ENCODE data around the gene DCC.

The DCC gene

DNA sequence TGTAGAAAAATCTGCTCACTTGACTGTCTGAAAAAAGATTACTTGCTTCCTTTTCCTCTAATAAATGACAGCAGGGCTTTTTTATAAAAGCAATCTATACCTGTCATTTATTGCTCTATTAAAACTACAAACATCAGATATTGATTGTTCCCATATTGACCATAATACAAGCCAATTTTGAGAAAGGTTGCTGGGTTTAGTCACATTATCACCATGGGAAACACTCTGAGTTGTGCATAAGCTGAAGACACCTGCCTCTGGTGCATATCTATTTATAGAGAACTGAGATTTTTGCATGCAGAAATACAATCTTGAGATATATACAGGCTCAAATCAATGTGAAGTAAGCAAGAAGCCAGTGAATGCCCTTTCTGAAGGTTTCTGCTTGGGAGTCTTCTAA, 853.9 kb downstream of the DCC start:
- Histone ChIP-seq H3K9me3 (replicated peaks; ENCODE audit: insufficient read depth, low read length) (no peaks in the 10 kb centered on the region), H2AFZ (ENCODE audit: low read length) (no peak overlapping the region), H3K9ac (ENCODE audit: low read length) (no peak overlapping the region), H4K20me1 (ENCODE audit: insufficient read depth, low read length) (no peaks in the 10 kb centered on the region), H3K4me1 (ENCODE audit: low read length) (no peaks in the 10 kb centered on the region), H3F3A (ENCODE audit: insufficient read depth, low read length) (no peaks in the 10 kb centered on the region), H3K27ac (ENCODE audit: low read length) (no peak overlapping the region), H3K36me3 (replicated peaks; ENCODE audit: insufficient read depth, low read length) (no peaks in the 10 kb centered on the region), H3K4me3 (ENCODE audit: low read length) (no peak overlapping the region), H3K9me2 (replicated peaks; ENCODE audit: insufficient read depth, low read length) (no peaks in the 10 kb centered on the region), H3K4me2 (ENCODE audit: low read depth, low read length) (no peak overlapping the region), H3K79me2 (ENCODE audit: low read length) (no peaks in the 10 kb centered on the region), H3K27me3 (replicated peaks; ENCODE audit: insufficient read depth, low read length) (no peaks in the 10 kb centered on the region)
- no peak for DNase-seq
- no peak for TF ChIP-seq EZH2phosphoT487 (IDR thresholded peaks at IDR 0.05; ENCODE audit: low read length)
- TF ChIP-seq, protein P1, sequence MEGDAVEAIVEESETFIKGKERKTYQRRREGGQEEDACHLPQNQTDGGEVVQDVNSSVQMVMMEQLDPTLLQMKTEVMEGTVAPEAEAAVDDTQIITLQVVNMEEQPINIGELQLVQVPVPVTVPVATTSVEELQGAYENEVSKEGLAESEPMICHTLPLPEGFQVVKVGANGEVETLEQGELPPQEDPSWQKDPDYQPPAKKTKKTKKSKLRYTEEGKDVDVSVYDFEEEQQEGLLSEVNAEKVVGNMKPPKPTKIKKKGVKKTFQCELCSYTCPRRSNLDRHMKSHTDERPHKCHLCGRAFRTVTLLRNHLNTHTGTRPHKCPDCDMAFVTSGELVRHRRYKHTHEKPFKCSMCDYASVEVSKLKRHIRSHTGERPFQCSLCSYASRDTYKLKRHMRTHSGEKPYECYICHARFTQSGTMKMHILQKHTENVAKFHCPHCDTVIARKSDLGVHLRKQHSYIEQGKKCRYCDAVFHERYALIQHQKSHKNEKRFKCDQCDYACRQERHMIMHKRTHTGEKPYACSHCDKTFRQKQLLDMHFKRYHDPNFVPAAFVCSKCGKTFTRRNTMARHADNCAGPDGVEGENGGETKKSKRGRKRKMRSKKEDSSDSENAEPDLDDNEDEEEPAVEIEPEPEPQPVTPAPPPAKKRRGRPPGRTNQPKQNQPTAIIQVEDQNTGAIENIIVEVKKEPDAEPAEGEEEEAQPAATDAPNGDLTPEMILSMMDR (IDR thresholded peaks at IDR 0.05; ENCODE audit: low read length) = no peak
- TF ChIP-seq EZH2 (optimal IDR thresholded peaks at IDR 0.05; ENCODE audit: low read depth, low read length) = no peak

DNA sequence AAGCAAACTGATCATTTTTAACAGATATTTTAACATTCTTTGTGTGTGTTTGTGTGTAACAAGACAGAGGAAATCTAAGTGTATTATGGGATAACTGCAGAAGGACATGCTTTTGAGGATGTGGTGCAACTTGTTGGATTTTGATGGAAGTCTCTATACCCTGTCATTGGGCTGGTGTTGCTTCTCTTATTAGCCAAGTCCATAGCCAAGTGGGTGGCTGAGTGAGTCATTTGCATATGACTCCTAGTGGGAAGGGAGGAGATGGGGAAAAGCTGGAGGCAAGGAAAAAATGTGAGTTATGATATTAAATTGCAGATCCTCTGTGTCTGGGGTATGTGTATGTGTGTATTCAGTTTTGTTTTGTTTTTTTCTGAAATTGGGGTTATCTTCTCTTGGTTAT, 879.9 kb downstream of the DCC start:
- Histone ChIP-seq H3K4me3 (ENCODE audit: low read length) (no peak overlapping the region), H3F3A (ENCODE audit: insufficient read depth, low read length) (no peaks in the 10 kb centered on the region), H3K9me3 (replicated peaks; ENCODE audit: insufficient read depth, low read length) (no peaks in the 10 kb centered on the region), H3K79me2 (ENCODE audit: low read length) (no peaks in the 10 kb centered on the region), H3K4me1 (ENCODE audit: low read length) (no peaks in the 10 kb centered on the region), H3K36me3 (replicated peaks; ENCODE audit: insufficient read depth, low read length) (no peaks in the 10 kb centered on the region), H3K27ac (ENCODE audit: low read length) (no peak overlapping the region), H3K4me2 (ENCODE audit: low read depth, low read length) (no peak overlapping the region), H2AFZ (ENCODE audit: low read length) (no peak overlapping the region), H3K9me2 (replicated peaks; ENCODE audit: insufficient read depth, low read length) (no peaks in the 10 kb centered on the region), H3K9ac (ENCODE audit: low read length) (no peak overlapping the region), H4K20me1 (ENCODE audit: insufficient read depth, low read length) (no peaks in the 10 kb centered on the region), H3K27me3 (replicated peaks; ENCODE audit: insufficient read depth, low read length) (no peaks in the 10 kb centered on the region)
- DNase-seq = no peak
- TF ChIP-seq, protein P1 (IDR thresholded peaks at IDR 0.05; ENCODE audit: low read length) = no peak
- TF ChIP-seq EZH2phosphoT487 (IDR thresholded peaks at IDR 0.05; ENCODE audit: low read length) (no peak), EZH2 (optimal IDR thresholded peaks at IDR 0.05; ENCODE audit: low read depth, low read length) (no peak)

DNA sequence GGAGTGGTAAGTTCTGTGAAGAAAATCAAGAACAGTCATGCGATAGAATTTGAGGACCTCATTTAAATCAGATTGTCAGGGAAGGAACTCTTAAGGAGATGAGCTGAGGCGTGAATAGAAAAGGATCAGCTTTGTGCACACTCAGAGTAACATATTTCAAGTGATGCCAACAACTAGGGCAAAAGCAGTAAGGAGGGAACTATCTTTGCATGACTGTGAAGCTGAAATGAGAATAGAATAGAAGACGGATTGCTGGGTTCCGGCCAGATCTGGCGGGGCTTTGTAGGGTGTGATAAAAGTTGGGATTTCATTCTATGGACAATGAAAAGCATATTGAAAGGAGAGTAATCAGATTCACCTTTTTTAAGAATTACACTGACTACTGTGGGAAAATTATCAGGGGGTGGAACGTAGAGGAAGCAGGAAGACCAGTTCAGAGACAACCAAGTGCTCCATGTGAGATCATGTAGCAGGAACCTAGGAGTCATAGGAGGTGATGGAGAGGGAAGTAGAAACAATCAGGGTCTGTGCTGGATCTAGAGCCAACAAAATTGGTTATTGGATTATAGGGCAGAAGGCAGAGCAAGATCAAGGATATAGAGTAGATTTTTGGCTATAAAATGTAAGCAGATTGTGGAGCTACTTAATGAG, 884.3 kb downstream of the DCC start:
- H3K9me2 ChIP-seq (replicated peaks; ENCODE audit: insufficient read depth, low read length) = no peaks in the 10 kb centered on the region
- H3K4me3 ChIP-seq (ENCODE audit: low read length) = no peak overlapping the region
- H4K20me1 ChIP-seq (ENCODE audit: insufficient read depth, low read length) = no peaks in the 10 kb centered on the region
- TF ChIP-seq EZH2phosphoT487 (IDR thresholded peaks at IDR 0.05; ENCODE audit: low read length) (no peak), EZH2 (optimal IDR thresholded peaks at IDR 0.05; ENCODE audit: low read depth, low read length) (no peak)
- TF ChIP-seq, protein P1 (IDR thresholded peaks at IDR 0.05; ENCODE audit: low read length) = no peak
- DNase-seq = no peak
- peaks cover 7% of the 10 kb centered on the region for H3K4me1 ChIP-seq (ENCODE audit: low read length)
- no peak overlapping the region for H3K4me2 ChIP-seq (ENCODE audit: low read depth, low read length)
- no peaks in the 10 kb centered on the region for H3K36me3 ChIP-seq (replicated peaks; ENCODE audit: insufficient read depth, low read length)
- H3K27me3 ChIP-seq (replicated peaks; ENCODE audit: insufficient read depth, low read length) = no peaks in the 10 kb centered on the region
- H3F3A ChIP-seq (ENCODE audit: insufficient read depth, low read length) = no peaks in the 10 kb centered on the region
- no peak overlapping the region for H3K9ac ChIP-seq (ENCODE audit: low read length)
- H3K27ac ChIP-seq (ENCODE audit: low read length) = no peak overlapping the region
- no peaks in the 10 kb centered on the region for H3K9me3 ChIP-seq (replicated peaks; ENCODE audit: insufficient read depth, low read length)
- H2AFZ ChIP-seq (ENCODE audit: low read length) = no peak overlapping the region
- no peaks in the 10 kb centered on the region for H3K79me2 ChIP-seq (ENCODE audit: low read length)

Measured in MM.1S (cell line).